ENCODE data around the gene ZNF710. TPM values are rescaled to one million over a fixed set of nuclear protein-coding genes. Genes with fewer than 3 reads are reported as not detected.

ZNF710 gene
- total RNA-seq, 1 donor from 2014 or later = 26.9 TPM

GRCh38 chr15:90080818-90081393, 79.8 kb downstream of the ZNF710 start:
- TF ChIP-seq EZH2 (IDR thresholded peaks at IDR 0.05; ENCODE audit: insufficient read depth, low read length) (no peak), CTCF (IDR thresholded peaks at IDR 0.05; ENCODE audit: insufficient read depth, low read depth, low read length) (no peak)
- Mint-ChIP-seq H3K4me1 (ENCODE audit: low read depth, unreplicated experiment) (peaks cover 7% of the 10 kb centered on the region), H3K9me3 (ENCODE audit: unreplicated experiment) (no peaks in the 10 kb centered on the region), H3K27ac (ENCODE audit: unreplicated experiment) (no peak overlapping the region), H3K36me3 (ENCODE audit: low read depth, unreplicated experiment) (peaks cover 12% of the 10 kb centered on the region), H3K4me3 (ENCODE audit: unreplicated experiment) (no peak overlapping the region), H3K27me3 (ENCODE audit: low read depth, unreplicated experiment) (no peaks in the 10 kb centered on the region)
- H4K20me1 ChIP-seq (ENCODE audit: insufficient read depth, low read length) = no peaks in the 10 kb centered on the region
- H3K9me3 ChIP-seq (ENCODE audit: insufficient read depth, low read depth, low read length) = no peaks in the 10 kb centered on the region
- FAIRE-seq = no peak
- no peak overlapping the region for H2AFZ ChIP-seq (ENCODE audit: low read depth, low read length)
- H3K36me3 ChIP-seq (ENCODE audit: insufficient read depth, low read length) = peaks cover 5% of the 10 kb centered on the region
- H3K27ac ChIP-seq (ENCODE audit: low read depth, low read length) = no peak overlapping the region
- H3K4me2 ChIP-seq (ENCODE audit: low read length) = no peak overlapping the region
- no peak overlapping the region for H3K9ac ChIP-seq (ENCODE audit: low read length)
- no peak overlapping the region for H3K4me3 ChIP-seq (ENCODE audit: insufficient read depth, low read depth, low read length)
- no peak for DNase-seq (ENCODE audit: low read depth)
- no peaks in the 10 kb centered on the region for H3K4me1 ChIP-seq (ENCODE audit: insufficient read depth, low read length)
- no peaks in the 10 kb centered on the region for H3K27me3 ChIP-seq (ENCODE audit: insufficient read depth, low read length)
- no peaks in the 10 kb centered on the region for H3K79me2 ChIP-seq (ENCODE audit: insufficient read depth, low read length)

- no peak for FAIRE-seq
- Histone ChIP-seq H3K4me2 (ENCODE audit: low read length) (no peak overlapping the region), H4K20me1 (ENCODE audit: insufficient read depth, low read length) (peaks cover 8% of the 10 kb centered on the region), H3K36me3 (ENCODE audit: insufficient read depth, low read length) (peaks cover 10% of the 10 kb centered on the region), H3K27ac (ENCODE audit: low read depth, low read length) (no peak overlapping the region), H3K79me2 (ENCODE audit: insufficient read depth, low read length) (no peaks in the 10 kb centered on the region), H2AFZ (ENCODE audit: low read depth, low read length) (no peak overlapping the region), H3K4me3 (ENCODE audit: insufficient read depth, low read depth, low read length) (no peak overlapping the region), H3K9ac (ENCODE audit: low read length) (no peak overlapping the region), H3K9me3 (ENCODE audit: insufficient read depth, low read depth, low read length) (no peaks in the 10 kb centered on the region), H3K4me1 (ENCODE audit: insufficient read depth, low read length) (no peaks in the 10 kb centered on the region), H3K27me3 (ENCODE audit: insufficient read depth, low read length) (no peaks in the 10 kb centered on the region)
- Mint-ChIP-seq H3K27ac (ENCODE audit: unreplicated experiment) (no peak overlapping the region), H3K27me3 (ENCODE audit: low read depth, unreplicated experiment) (no peaks in the 10 kb centered on the region), H3K36me3 (ENCODE audit: low read depth, unreplicated experiment) (peaks cover 17% of the 10 kb centered on the region), H3K4me1 (ENCODE audit: low read depth, unreplicated experiment) (peaks cover 2% of the 10 kb centered on the region), H3K9me3 (ENCODE audit: unreplicated experiment) (no peaks in the 10 kb centered on the region), H3K4me3 (ENCODE audit: unreplicated experiment) (no peak overlapping the region)
- DNase-seq (ENCODE audit: low read depth) = no peak
- TF ChIP-seq EZH2 (IDR thresholded peaks at IDR 0.05; ENCODE audit: insufficient read depth, low read length) (no peak), CTCF (IDR thresholded peaks at IDR 0.05; ENCODE audit: insufficient read depth, low read depth, low read length) (no peak)
Measured at GRCh38 chr15:90082140-90082715, 81.1 kb downstream of the ZNF710 start.

GRCh38 chr15:90083419-90083818, 82.3 kb downstream of the ZNF710 start:
- Histone ChIP-seq H3K27ac (ENCODE audit: low read depth, low read length) (no peak overlapping the region), H3K4me1 (ENCODE audit: insufficient read depth, low read length) (no peaks in the 10 kb centered on the region), H3K9ac (ENCODE audit: low read length) (no peak overlapping the region), H3K79me2 (ENCODE audit: insufficient read depth, low read length) (no peaks in the 10 kb centered on the region), H3K9me3 (ENCODE audit: insufficient read depth, low read depth, low read length) (no peaks in the 10 kb centered on the region), H3K4me3 (ENCODE audit: insufficient read depth, low read depth, low read length) (no peak overlapping the region), H3K4me2 (ENCODE audit: low read length) (no peak overlapping the region), H3K36me3 (ENCODE audit: insufficient read depth, low read length) (peaks cover 11% of the 10 kb centered on the region), H4K20me1 (ENCODE audit: insufficient read depth, low read length) (peaks cover 14% of the 10 kb centered on the region), H2AFZ (ENCODE audit: low read depth, low read length) (no peak overlapping the region), H3K27me3 (ENCODE audit: insufficient read depth, low read length) (no peaks in the 10 kb centered on the region)
- H3K27ac Mint-ChIP-seq (ENCODE audit: unreplicated experiment) = peak overlapping the region; percentile 53
- no peak overlapping the region for H3K4me3 Mint-ChIP-seq (ENCODE audit: unreplicated experiment)
- H3K36me3 Mint-ChIP-seq (ENCODE audit: low read depth, unreplicated experiment) = peaks cover 24% of the 10 kb centered on the region
- peaks cover 2% of the 10 kb centered on the region for H3K4me1 Mint-ChIP-seq (ENCODE audit: low read depth, unreplicated experiment)
- FAIRE-seq (no peak), DNase-seq (ENCODE audit: low read depth) (no peak)
- TF ChIP-seq EZH2 (IDR thresholded peaks at IDR 0.05; ENCODE audit: insufficient read depth, low read length) = no peak
- TF ChIP-seq CTCF (IDR thresholded peaks at IDR 0.05; ENCODE audit: insufficient read depth, low read depth, low read length) = no peak
- no peaks in the 10 kb centered on the region for H3K27me3 Mint-ChIP-seq (ENCODE audit: low read depth, unreplicated experiment)
- H3K9me3 Mint-ChIP-seq (ENCODE audit: unreplicated experiment) = no peaks in the 10 kb centered on the region
